ENCODE measurements around the gene TSPOAP1. TPM values are rescaled to one million over a fixed set of nuclear protein-coding genes. Genes with fewer than 3 reads are reported as not detected.

The TSPOAP1 gene
- total RNA-seq, 1 experiment from 2014 or later, result 6.0 TPM

GRCh38 chr17:58335779-58336455, 7.3 kb upstream of the TSPOAP1 start:
- POLR2A ChIA-PET, result interaction anchor here (0.6 to 2.6 kb wide), 2 partner anchors 71 to 82 kb away, joined by 5 to 9 read pairs; partner anchors contain the start of gene RNF43
- intact Hi-C loops (cut with micrococcal nuclease; ENCODE audit: unreplicated experiment), result no loop called here
- no peaks in the 10 kb centered on the region for H3K27me3 ChIP-seq (replicated peaks; ENCODE audit: control insufficient read depth, insufficient read depth, low read length)
- no peaks in the 10 kb centered on the region for H3K9me3 ChIP-seq
- Mint-ChIP-seq H3K4me1 (ENCODE audit: low read depth, unreplicated experiment) (peaks cover 15% of the 10 kb centered on the region), H3K27ac (ENCODE audit: unreplicated experiment) (peak overlapping the region; percentile 74), H3K4me3 (ENCODE audit: unreplicated experiment) (no peak overlapping the region), H3K36me3 (ENCODE audit: insufficient read depth, unreplicated experiment) (peaks cover 70% of the 10 kb centered on the region), H3K9me3 (ENCODE audit: unreplicated experiment) (no peaks in the 10 kb centered on the region), H3K27me3 (ENCODE audit: insufficient read depth, unreplicated experiment) (no peaks in the 10 kb centered on the region)
- no peaks in the 10 kb centered on the region for H3K36me3 ChIP-seq (ENCODE audit: control insufficient read depth, insufficient read depth, low read length)
- TF ChIP-seq, protein P1, sequence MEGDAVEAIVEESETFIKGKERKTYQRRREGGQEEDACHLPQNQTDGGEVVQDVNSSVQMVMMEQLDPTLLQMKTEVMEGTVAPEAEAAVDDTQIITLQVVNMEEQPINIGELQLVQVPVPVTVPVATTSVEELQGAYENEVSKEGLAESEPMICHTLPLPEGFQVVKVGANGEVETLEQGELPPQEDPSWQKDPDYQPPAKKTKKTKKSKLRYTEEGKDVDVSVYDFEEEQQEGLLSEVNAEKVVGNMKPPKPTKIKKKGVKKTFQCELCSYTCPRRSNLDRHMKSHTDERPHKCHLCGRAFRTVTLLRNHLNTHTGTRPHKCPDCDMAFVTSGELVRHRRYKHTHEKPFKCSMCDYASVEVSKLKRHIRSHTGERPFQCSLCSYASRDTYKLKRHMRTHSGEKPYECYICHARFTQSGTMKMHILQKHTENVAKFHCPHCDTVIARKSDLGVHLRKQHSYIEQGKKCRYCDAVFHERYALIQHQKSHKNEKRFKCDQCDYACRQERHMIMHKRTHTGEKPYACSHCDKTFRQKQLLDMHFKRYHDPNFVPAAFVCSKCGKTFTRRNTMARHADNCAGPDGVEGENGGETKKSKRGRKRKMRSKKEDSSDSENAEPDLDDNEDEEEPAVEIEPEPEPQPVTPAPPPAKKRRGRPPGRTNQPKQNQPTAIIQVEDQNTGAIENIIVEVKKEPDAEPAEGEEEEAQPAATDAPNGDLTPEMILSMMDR (IDR thresholded peaks at IDR 0.05; ENCODE audit: insufficient read depth in 1 of 2, low read depth in 1 of 2, low read length in 1 of 2, severe bottlenecking in 1 of 2, unreplicated experiment in 1 of 2), result no peak
- no peak overlapping the region for H3K4me3 ChIP-seq (ENCODE audit: low read depth, low read length)
- BruUV-seq (replicated peaks), result no TSS peak
- CTCF ChIA-PET, result interaction anchor here (2.9 to 3.0 kb wide), 2 partner anchors 18 to 82 kb away, joined by 15 to 17 read pairs; partner anchors contain the start of gene RNF43
- H3K4me1 ChIP-seq, result peaks cover 34% of the 10 kb centered on the region
- no peak for DNase-seq

DNA sequence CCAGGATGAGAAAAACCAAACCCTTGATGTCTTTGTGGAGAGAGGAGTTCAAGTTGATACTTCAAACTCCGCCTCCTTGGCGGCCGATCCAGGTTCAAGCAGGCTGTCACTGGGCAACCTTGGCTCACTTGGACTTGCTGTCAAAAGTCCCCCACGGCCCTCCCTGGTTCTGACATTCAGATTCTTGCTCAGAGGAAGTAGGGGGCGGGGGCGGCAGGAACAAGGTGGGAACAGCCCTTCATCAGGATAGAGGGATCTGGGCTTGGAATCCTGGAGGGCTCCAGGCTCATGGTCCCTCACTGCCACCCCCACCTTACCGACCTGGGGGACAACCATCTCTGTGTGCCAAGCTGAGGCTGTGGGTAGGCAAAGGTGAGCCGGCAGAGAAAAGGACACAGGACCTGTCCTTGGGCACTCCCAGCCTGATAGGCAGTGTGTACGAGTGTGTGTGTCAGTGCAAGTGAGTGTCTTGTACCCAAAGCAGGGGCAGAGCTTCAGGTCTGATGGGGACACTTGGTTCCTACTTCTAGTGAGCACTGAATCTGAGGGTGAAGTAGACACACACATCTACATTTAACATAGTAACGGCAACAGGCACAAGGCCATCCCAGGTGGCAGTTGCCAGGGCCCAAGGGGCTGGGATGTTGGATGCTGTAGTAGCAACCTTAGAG, 6.6 kb upstream of the TSPOAP1 start:
- H3K36me3 Mint-ChIP-seq (ENCODE audit: insufficient read depth, unreplicated experiment), result peaks cover 63% of the 10 kb centered on the region

GRCh38 chr17:58334661-58335060, 6.1 kb upstream of the TSPOAP1 start:
- Mint-ChIP-seq H3K4me3 (ENCODE audit: unreplicated experiment) (no peak overlapping the region), H3K36me3 (ENCODE audit: insufficient read depth, unreplicated experiment) (peaks cover 59% of the 10 kb centered on the region), H3K9me3 (ENCODE audit: unreplicated experiment) (no peaks in the 10 kb centered on the region), H3K27ac (ENCODE audit: unreplicated experiment) (no peak overlapping the region), H3K27me3 (ENCODE audit: insufficient read depth, unreplicated experiment) (no peaks in the 10 kb centered on the region), H3K4me1 (ENCODE audit: low read depth, unreplicated experiment) (peaks cover 15% of the 10 kb centered on the region)
- H3K4me1 ChIP-seq, result peaks cover 34% of the 10 kb centered on the region
- H3K36me3 ChIP-seq (ENCODE audit: control insufficient read depth, insufficient read depth, low read length), result no peaks in the 10 kb centered on the region
- no TSS peak for BruUV-seq (replicated peaks)
- H3K27me3 ChIP-seq (replicated peaks; ENCODE audit: control insufficient read depth, insufficient read depth, low read length), result no peaks in the 10 kb centered on the region
- TF ChIP-seq, protein P1 (IDR thresholded peaks at IDR 0.05; ENCODE audit: insufficient read depth in 1 of 2, low read depth in 1 of 2, low read length in 1 of 2, severe bottlenecking in 1 of 2, unreplicated experiment in 1 of 2), result no peak
- intact Hi-C loops (cut with micrococcal nuclease; ENCODE audit: unreplicated experiment), result no loop called here
- no peaks in the 10 kb centered on the region for H3K9me3 ChIP-seq
- H3K4me3 ChIP-seq (ENCODE audit: low read depth, low read length), result no peak overlapping the region
- ChIA-PET POLR2A (no interaction called here), CTCF (no interaction called here)
- no peak for DNase-seq

More for the DNA sequence above, 6.6 kb upstream of the TSPOAP1 start:
- Mint-ChIP-seq H3K27ac (ENCODE audit: unreplicated experiment) (no peak overlapping the region), H3K27me3 (ENCODE audit: insufficient read depth, unreplicated experiment) (no peaks in the 10 kb centered on the region), H3K4me3 (ENCODE audit: unreplicated experiment) (no peak overlapping the region), H3K9me3 (ENCODE audit: unreplicated experiment) (no peaks in the 10 kb centered on the region), H3K4me1 (ENCODE audit: low read depth, unreplicated experiment) (peaks cover 15% of the 10 kb centered on the region)
- BruUV-seq (replicated peaks), result no TSS peak
- Histone ChIP-seq H3K27me3 (replicated peaks; ENCODE audit: control insufficient read depth, insufficient read depth, low read length) (no peaks in the 10 kb centered on the region), H3K36me3 (ENCODE audit: control insufficient read depth, insufficient read depth, low read length) (no peaks in the 10 kb centered on the region), H3K4me1 (peaks cover 34% of the 10 kb centered on the region), H3K4me3 (ENCODE audit: low read depth, low read length) (no peak overlapping the region), H3K9me3 (no peaks in the 10 kb centered on the region)
- intact Hi-C loops (cut with micrococcal nuclease; ENCODE audit: unreplicated experiment), result no loop called here
- CTCF ChIA-PET, result interaction anchor here (2.9 to 3.0 kb wide), 2 partner anchors 18 to 82 kb away, joined by 15 to 17 read pairs; partner anchors contain the start of gene RNF43
- no peak for DNase-seq
- TF ChIP-seq, protein P1 (IDR thresholded peaks at IDR 0.05; ENCODE audit: insufficient read depth in 1 of 2, low read depth in 1 of 2, low read length in 1 of 2, severe bottlenecking in 1 of 2, unreplicated experiment in 1 of 2), result no peak
- POLR2A ChIA-PET, result no interaction called here
